Measurements from ENCODE around the gene CCDC81. TPM values are rescaled to one million over a fixed set of nuclear protein-coding genes. Genes with fewer than 3 reads are reported as not detected.
"Not testable (repeated sequence)": the region's sequence is repeated elsewhere in the genome, so short reads cannot be mapped to it uniquely, and the experiment has no call there.

The CCDC81 gene
- polyA plus RNA-seq, 10 donors, result 0.42 to 1.6 (median 0.83) TPM

DNA sequence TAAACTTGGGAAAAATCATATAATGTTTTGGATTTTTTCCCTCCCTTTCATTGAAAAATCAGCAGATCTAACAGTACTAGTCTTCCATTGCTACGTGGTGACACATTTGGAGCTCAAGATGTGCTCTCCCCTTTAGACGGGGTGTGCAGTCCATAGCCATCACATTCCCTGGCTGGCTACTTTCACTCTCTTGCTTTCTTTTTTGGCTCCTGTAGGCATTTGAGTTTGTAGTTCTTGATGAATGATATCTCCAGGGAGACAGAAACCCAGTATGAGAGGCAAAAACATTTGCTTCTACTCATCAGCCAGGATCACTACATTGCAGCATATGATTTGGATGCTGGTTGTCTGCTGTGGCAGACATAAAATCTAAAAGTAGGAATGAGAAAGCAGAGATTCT is 12.1 kb downstream of the CCDC81 start:
- peak in 1 of 3 donors; percentile 42 for DNase-seq

GRCh38 chr11:86388198-86388597 is 13.5 kb downstream of the CCDC81 start:
- DNase-seq, result no peak

DNA sequence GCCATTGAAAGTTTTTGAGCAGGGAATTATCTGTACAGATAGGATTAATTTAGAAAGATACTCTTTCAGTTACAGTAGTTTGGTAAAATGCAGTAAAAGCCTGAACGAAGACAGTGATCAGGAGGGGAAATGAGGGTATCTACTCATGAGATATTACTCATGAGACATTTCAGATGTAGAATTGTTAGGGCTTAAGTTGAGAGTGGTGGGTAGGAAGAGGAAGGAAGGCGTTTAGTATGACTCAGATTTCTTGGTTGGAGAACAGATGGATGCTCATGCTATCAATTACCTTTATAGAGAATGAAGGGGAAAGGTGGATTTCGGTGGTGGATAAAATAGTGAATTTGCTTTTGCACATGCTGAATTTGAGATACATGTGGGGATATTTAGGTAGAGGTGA is 15.8 kb downstream of the CCDC81 start:
- no peak for DNase-seq

GRCh38 chr11:86395061-86395551 is 20.4 kb downstream of the CCDC81 start:
- no peak for DNase-seq

- DNase-seq, result peak in 1 of 3 donors; percentile 49
Measured at GRCh38 chr11:86396396-86396795, 21.7 kb downstream of the CCDC81 start.

GRCh38 chr11:86397351-86397750 is 22.7 kb downstream of the CCDC81 start:
- DNase-seq, result no peak

- no peak for DNase-seq
Measured at GRCh38 chr11:86398106-86398505, 23.4 kb downstream of the CCDC81 start.

- DNase-seq, result peak in 2 of 3 donors; percentile 17 to 27
Measured at GRCh38 chr11:86403458-86403857, 28.8 kb downstream of the CCDC81 start.

GRCh38 chr11:86408845-86409244 is 34.2 kb downstream of the CCDC81 start:
- DNase-seq, result no peak

DNA sequence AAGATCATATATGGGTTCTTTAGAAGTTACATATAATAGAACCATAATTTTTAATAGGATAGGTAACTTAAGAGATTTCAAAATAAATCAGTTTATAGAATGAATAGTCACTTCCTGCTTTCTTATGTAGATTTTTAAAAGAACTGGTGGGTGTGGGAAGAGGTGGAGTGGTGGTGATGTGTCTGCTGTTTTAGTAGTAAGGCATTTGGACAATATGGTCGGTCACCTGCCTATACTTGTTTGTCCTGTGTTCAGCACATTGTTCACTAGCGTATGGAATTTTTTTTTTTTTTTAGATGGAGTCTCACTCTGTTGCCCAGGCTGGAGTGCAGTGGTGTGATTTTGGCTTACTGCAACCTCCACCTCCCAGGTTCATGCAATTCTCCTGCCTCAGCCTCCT is 39.3 kb downstream of the CCDC81 start:
- DNase-seq, result no peak

- DNase-seq, result no peak
Measured at GRCh38 chr11:86415026-86415425, 40.3 kb downstream of the CCDC81 start.

- DNase-seq, result no peak
Measured at GRCh38 chr11:86416494-86416893, 41.8 kb downstream of the CCDC81 start.

DNA sequence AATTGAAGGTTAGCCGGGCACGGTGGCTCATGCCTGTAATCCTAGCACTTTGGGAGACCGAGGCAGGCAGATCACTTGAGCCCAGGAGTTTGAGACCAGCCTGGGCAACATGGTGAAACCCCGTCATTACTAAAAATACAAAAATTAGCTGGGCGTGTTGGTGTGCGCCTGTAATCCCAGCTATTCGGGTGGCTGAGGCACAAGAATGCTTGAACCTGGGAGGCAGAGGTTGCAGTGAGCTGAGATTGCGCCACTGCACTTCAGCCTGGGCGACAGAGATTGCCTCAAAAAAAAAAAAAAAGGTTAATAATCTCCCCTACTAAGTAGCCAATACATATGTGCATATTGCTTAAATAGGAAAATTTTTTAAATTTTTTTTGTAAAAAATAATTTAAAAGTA is 42.3 kb downstream of the CCDC81 start:
- not testable (repeated sequence) for DNase-seq

GRCh38 chr11:86418106-86418505 is 43.4 kb downstream of the CCDC81 start:
- no peak for DNase-seq

GRCh38 chr11:86418513-86418912 is 43.8 kb downstream of the CCDC81 start:
- no peak for DNase-seq

- peak in 1 of 3 donors; percentile 45 for DNase-seq
Measured at GRCh38 chr11:86418917-86419316, 44.2 kb downstream of the CCDC81 start.

GRCh38 chr11:86421946-86422345 is 47.3 kb downstream of the CCDC81 start:
- DNase-seq, result no peak

- no peak for DNase-seq
Measured at GRCh38 chr11:86422371-86422770, 47.7 kb downstream of the CCDC81 start.

DNA sequence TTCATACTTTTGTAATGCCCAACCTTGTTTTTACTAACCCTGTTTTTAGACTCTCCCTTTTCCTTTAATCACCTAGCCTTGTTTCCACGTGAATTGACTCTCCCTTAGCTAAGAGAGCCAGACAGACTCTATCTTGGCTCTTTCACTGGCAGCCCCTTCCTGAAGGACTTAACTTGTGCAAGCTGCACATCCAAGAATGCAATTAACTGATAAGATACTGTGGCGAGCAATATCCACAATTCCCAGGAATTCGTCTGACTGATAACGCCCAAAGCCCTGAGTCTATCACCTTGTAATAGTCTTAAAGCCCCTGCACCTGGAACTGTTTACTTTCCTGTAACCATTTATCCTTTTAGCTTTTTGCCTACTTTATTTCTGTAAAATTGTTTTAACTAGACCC is 48.8 kb downstream of the CCDC81 start:
- not testable (repeated sequence) for DNase-seq

DNA sequence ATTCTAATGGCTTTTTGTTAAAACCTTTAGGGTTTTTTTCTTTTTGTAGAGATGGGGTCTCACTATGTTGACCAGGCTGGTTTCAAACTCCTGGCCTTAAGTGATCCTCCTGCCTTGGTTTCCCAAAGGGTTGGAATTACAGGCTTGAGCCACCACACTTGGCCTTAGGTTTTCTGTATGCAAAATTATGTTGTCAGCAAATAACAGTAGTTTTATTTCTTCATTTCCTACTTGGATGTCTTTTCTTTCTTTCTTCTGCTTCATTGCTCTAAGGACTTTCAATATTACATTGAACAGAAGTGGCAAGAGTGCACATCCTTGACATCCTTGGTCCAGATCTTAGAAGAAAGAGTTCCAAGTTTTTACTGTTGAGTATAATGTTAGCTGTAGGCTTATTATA is 52.8 kb downstream of the CCDC81 start:
- no peak for DNase-seq

DNA sequence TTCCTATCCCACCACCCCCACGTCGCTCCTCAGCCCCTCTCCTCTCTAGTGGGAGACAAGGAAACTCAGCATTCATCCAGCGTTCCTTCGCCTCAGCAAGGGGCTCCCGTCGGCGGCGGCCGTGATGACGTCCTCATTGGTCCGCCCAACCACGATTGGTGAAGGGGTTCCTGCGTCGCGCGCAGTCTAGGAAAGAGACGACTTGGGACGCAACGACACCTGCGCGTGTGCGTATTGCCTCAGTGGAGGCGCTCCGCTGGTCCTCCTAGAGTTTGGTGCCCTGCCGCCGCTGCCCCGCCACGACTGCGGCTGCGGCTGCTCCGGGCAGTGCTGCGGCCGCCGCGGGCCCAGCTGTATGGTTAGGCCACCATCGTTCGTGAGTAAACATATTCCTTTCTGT is 56.6 kb downstream of the CCDC81 start:
- no peak for DNase-seq

- DNase-seq, result not testable (repeated sequence)
Measured at GRCh38 chr11:86433361-86434095, 58.8 kb downstream of the CCDC81 start.

- no peak for DNase-seq
Measured at GRCh38 chr11:86435711-86436110, 61.0 kb downstream of the CCDC81 start.

DNA sequence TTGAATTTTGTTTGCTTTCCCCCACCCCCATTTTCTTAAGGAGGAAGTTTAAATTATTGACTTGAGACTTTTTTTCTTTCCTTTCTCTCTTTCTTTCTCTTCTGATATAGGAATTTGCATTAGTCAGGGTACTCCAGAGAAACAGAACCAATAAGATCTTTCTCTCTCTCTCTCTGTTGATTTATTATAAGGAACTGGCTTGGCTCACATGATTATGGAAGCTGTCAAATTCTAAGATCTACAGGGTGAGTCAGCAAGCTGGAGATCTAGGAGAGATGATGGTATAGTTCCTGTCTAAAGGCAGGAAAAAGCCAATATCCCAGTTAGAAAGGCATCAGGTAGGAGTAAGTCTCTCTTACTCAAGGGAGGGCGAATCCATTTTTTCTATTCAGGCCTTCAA is 64.0 kb downstream of the CCDC81 start:
- peak in 1 of 3 donors; percentile 47 for DNase-seq

All from muscle of back (tissue), 11 donors.